ENCODE measurements around the gene TNNC1. TPM values are rescaled to one million over a fixed set of nuclear protein-coding genes. Genes with fewer than 3 reads are reported as not detected.
A peak's percentile ranks its signal among the peaks of the same experiment; 100 is the strongest.

The TNNC1 gene
- total and polyA plus RNA-seq, 10 of the 15 experiments (the other 5 are each of a cell fraction or from before 2014, with no cell fraction given) = 0.13 to 1.3 (median 0.53) TPM; not detected in 2

DNA sequence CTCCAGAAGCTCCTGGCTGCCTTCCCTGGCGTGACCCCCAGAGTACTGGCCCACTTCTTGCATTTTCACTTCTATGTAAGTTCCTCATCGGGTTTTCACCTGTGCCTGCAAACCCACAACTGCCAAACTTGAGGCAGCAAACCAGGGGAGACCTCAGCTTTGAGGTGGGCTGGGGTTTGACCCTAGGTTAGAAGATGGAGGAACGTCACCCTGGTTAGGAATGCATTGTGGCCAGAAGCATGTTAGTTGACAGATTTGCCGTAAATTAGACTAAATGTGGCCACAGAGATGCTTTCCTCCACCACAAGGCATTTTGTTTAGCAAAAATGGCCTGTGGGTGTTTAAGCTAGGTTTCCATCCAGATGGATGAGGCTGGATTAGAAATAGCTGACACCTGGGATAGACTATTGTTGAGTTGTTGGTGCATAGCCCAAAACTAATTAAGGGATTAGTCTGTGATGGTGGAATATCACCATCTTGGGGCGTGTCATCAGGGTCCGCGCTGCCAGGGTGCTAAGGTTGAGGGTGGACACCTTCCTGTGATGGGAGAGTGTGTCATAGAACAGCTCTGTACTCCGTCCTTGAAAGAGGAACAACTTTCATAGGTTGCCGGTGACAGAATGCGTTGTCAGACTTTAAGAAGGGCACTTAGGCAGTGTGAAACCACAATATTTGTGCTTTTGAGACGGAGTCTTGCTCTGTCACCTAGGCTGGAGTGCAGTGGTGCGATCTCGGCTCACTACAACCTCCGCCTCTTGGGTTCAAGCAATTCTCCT is 5.1 kb upstream of the TNNC1 start (continued):
- TF ChIP-seq CHD4 (IDR thresholded peaks at IDR 0.05) (no peak), IKZF2 (IDR thresholded peaks at IDR 0.05) (no peak), JUND (IDR thresholded peaks at IDR 0.05; ENCODE audit: low read depth, low read length) (no peak), HDAC2 (IDR thresholded peaks at IDR 0.05) (no peak), RCOR1 (conservative IDR thresholded peaks at IDR 0.05; ENCODE audit: low read depth, low read length) (no peak), RAD51 (IDR thresholded peaks at IDR 0.05) (no peak), ZNF384 (IDR thresholded peaks at IDR 0.05; ENCODE audit: borderline replicate concordance, low read depth, low read length) (no peak)

DNA sequence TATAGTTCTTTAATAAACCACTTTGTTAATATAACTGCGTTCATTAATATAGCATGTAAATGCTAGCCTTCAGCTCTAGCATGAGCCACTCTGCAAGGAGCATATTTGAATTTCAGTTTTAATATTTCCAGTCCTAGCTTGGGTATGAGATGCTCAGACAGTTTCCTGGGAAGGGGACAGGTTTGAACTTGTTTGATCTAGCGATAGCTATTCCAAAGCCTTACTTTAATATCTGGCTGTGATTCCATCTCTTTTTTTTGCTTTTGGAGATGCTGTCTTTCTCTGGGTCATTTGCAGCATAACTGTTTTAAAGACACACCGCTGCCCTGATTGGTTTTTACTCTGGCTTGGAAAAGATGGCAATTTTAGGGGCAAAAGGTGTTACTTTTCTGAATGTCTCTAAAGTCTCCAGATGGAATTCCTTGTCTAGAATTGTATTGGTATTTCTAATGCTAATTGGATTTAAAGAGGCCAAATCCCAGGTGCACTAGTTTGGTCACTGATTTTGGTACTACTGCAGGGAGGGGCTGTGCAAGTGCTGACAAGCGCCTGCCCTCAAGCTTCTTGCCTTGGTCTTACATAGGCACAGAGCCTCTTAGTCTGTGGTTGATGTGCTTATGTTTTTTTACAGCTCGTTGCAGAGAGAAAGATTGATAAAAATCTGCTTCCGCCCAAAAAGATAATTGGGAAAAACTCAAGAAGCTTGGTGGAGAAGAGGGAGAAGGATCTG is 4.4 kb upstream of the TNNC1 start:
- DNase-seq (ENCODE audit: low read depth, low spot score) (no peak), FAIRE-seq (no peak), ATAC-seq (no peak)
- Histone ChIP-seq H3K79me2 (ENCODE audit: control insufficient read depth, insufficient read depth, low read length) (peaks cover 26% of the 10 kb centered on the region), H3K27me3 (replicated peaks in 1 of 2; ENCODE audit: control insufficient read depth in 2 of 2, insufficient read depth in 2 of 2, low read length in 1 of 2) (no peaks in the 10 kb centered on the region), H2AFZ (ENCODE audit: control insufficient read depth, low read depth, low read length) (no peak overlapping the region), H3K9ac (ENCODE audit: control insufficient read depth, insufficient read depth, low read length) (no peak overlapping the region), H4K20me1 (ENCODE audit: control insufficient read depth, insufficient read depth) (no peaks in the 10 kb centered on the region), H3K4me1 (ENCODE audit: control insufficient read depth, insufficient read depth, low read length) (peaks cover 36% of the 10 kb centered on the region), H3K36me3 (ENCODE audit: control insufficient read depth in 2 of 2, insufficient read depth in 2 of 2, low read length in 1 of 2) (peaks cover 0 to 17% of the 10 kb centered on the region in 2 experiments), H3K9me3 (replicated peaks; ENCODE audit: control insufficient read depth, insufficient read depth, low read length) (no peaks in the 10 kb centered on the region), H3K4me3 (no peak overlapping the region), H3K27ac (ENCODE audit: control insufficient read depth, insufficient read depth) (0 out of 2 replicates have a peak overlapping the region, but pooled peaks have one; percentile 20), H3K4me2 (ENCODE audit: control insufficient read depth, insufficient read depth) (peak overlapping the region; percentile 98)
- ChIA-PET POLR2A (interaction anchor here (0.9 to 1.7 kb wide), 4 partner anchors 10 to 46 kb away, joined by 3 to 7 read pairs (median 4); no protein-coding TSS in a partner anchor), RAD21 (ENCODE audit: unreplicated experiment) (interaction anchor here (0.7 to 1.4 kb wide), 5 partner anchors 8 to 169 kb away, joined by 3 read pairs; no protein-coding TSS in a partner anchor), SMC1A (ENCODE audit: uncharacterized antibody, unreplicated experiment) (interaction anchor here (0.7 to 2.0 kb wide), 5 partner anchors 10 to 275 kb away, joined by 3 to 6 read pairs (median 3); partner anchors contain the start of gene SEMA3G), CTCF (interaction anchor here (1.0 to 5.1 kb wide), 7 partner anchors 11 to 119 kb away, joined by 3 to 34 read pairs (median 5); partner anchors contain the start of gene SEMA3G)
- in situ Hi-C loops (cut with MboI) (no loop called here), intact Hi-C loops (cut with micrococcal nuclease; ENCODE audit: unreplicated experiment) (loop anchor here (5.0 to 10.0 kb wide), 2 partner anchors 79 to 227 kb away; partner anchors contain the start of genes GNL3, PBRM1 and UQCC5)
- BruUV-seq (replicated peaks) = no TSS peak
- TF ChIP-seq NBN (IDR thresholded peaks at IDR 0.05) (no peak), EP300 (IDR thresholded peaks at IDR 0.05; ENCODE audit: borderline replicate concordance in 1 of 2, control insufficient read depth in 1 of 2, low read depth in 2 of 2, low read length in 2 of 2) (no peak), TBL1XR1 (IDR thresholded peaks at IDR 0.05; ENCODE audit: low read depth, low read length) (no peak), ESRRA (IDR thresholded peaks at IDR 0.05; ENCODE audit: low read length) (no peak), NR2C1 (IDR thresholded peaks at IDR 0.05) (no peak), NR2C2 (IDR thresholded peaks at IDR 0.05; ENCODE audit: borderline replicate concordance, control insufficient read depth, insufficient read length, low read depth) (no peak), KLF5 (IDR thresholded peaks at IDR 0.05; ENCODE audit: partially characterized antibody) (no peak), IKZF1 (conservative IDR thresholded peaks at IDR 0.05) (no peak)
- TF ChIP-seq, protein P1, sequence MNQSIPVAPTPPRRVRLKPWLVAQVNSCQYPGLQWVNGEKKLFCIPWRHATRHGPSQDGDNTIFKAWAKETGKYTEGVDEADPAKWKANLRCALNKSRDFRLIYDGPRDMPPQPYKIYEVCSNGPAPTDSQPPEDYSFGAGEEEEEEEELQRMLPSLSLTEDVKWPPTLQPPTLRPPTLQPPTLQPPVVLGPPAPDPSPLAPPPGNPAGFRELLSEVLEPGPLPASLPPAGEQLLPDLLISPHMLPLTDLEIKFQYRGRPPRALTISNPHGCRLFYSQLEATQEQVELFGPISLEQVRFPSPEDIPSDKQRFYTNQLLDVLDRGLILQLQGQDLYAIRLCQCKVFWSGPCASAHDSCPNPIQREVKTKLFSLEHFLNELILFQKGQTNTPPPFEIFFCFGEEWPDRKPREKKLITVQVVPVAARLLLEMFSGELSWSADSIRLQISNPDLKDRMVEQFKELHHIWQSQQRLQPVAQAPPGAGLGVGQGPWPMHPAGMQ (IDR thresholded peaks at IDR 0.05; ENCODE audit: borderline replicate concordance) = no peak
- 81% methylated on average over 6 of the region's 6 CpGs for WGBS (ENCODE audit: insufficient coverage, insufficient replicate concordance, low lambda C conversion rate, missing lambda C conversion rate)
